ENCODE data around the gene ERMAP. TPM values are rescaled to one million over a fixed set of nuclear protein-coding genes. Genes with fewer than 3 reads are reported as not detected.

Gene ERMAP
- total and polyA plus RNA-seq, 2 donors from 2014 or later, result 5.4 to 13.3 TPM

- Histone ChIP-seq H3K36me3 (ENCODE audit: control insufficient read depth in 2 of 3, insufficient read depth in 3 of 3, low read length in 3 of 3) (no peaks in the 10 kb centered on the region), H3K9ac (ENCODE audit: low read length in 3 of 3) (no peak overlapping the region), H3K9me3 (ENCODE audit: control insufficient read depth in 2 of 3, insufficient read depth in 1 of 3, low read length in 3 of 3) (no peaks in the 10 kb centered on the region), H3K27ac (ENCODE audit: low read depth in 2 of 2, low read length in 2 of 2) (no peak overlapping the region), H3K4me3 (ENCODE audit: low read length in 3 of 3) (no peak overlapping the region), H3K27me3 (ENCODE audit: control insufficient read depth, insufficient read depth, low read length) (no peaks in the 10 kb centered on the region), H3K4me1 (ENCODE audit: control insufficient read depth in 2 of 3, insufficient read depth in 2 of 3, low read depth in 1 of 3, low read length in 3 of 3) (no peaks in the 10 kb centered on the region)
- intact Hi-C loops (cut with DNase I), result no loop called here
- TF ChIP-seq, protein P1, sequence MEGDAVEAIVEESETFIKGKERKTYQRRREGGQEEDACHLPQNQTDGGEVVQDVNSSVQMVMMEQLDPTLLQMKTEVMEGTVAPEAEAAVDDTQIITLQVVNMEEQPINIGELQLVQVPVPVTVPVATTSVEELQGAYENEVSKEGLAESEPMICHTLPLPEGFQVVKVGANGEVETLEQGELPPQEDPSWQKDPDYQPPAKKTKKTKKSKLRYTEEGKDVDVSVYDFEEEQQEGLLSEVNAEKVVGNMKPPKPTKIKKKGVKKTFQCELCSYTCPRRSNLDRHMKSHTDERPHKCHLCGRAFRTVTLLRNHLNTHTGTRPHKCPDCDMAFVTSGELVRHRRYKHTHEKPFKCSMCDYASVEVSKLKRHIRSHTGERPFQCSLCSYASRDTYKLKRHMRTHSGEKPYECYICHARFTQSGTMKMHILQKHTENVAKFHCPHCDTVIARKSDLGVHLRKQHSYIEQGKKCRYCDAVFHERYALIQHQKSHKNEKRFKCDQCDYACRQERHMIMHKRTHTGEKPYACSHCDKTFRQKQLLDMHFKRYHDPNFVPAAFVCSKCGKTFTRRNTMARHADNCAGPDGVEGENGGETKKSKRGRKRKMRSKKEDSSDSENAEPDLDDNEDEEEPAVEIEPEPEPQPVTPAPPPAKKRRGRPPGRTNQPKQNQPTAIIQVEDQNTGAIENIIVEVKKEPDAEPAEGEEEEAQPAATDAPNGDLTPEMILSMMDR (IDR thresholded peaks at IDR 0.05; ENCODE audit: borderline replicate concordance, extremely low read depth, insufficient read depth), result no peak
- no peak for DNase-seq
- FAIRE-seq, result no peak
These were observed 71.2 kb downstream of the ERMAP start for GRCh38 chr1:42888013-42888633.

GRCh38 chr1:42889264-42889663, 72.3 kb downstream of the ERMAP start:
- no peaks in the 10 kb centered on the region for H3K9me3 ChIP-seq (ENCODE audit: control insufficient read depth in 2 of 3, insufficient read depth in 1 of 3, low read length in 3 of 3)
- intact Hi-C loops (cut with DNase I), result no loop called here
- H3K36me3 ChIP-seq (ENCODE audit: control insufficient read depth in 2 of 3, insufficient read depth in 3 of 3, low read length in 3 of 3), result no peaks in the 10 kb centered on the region
- H3K4me3 ChIP-seq (ENCODE audit: low read length in 3 of 3), result no peak overlapping the region
- DNase-seq (no peak), FAIRE-seq (no peak)
- no peak overlapping the region for H3K27ac ChIP-seq (ENCODE audit: low read depth in 2 of 2, low read length in 2 of 2)
- no peak overlapping the region for H3K9ac ChIP-seq (ENCODE audit: low read length in 3 of 3)
- no peaks in the 10 kb centered on the region for H3K27me3 ChIP-seq (ENCODE audit: control insufficient read depth, insufficient read depth, low read length)
- no peaks in the 10 kb centered on the region for H3K4me1 ChIP-seq (ENCODE audit: control insufficient read depth in 2 of 3, insufficient read depth in 2 of 3, low read depth in 1 of 3, low read length in 3 of 3)
- TF ChIP-seq, protein P1 (IDR thresholded peaks at IDR 0.05; ENCODE audit: borderline replicate concordance, extremely low read depth, insufficient read depth), result no peak

GRCh38 chr1:42891465-42892138, 74.7 kb downstream of the ERMAP start:
- H3K4me3 ChIP-seq (ENCODE audit: low read length in 3 of 3), result no peak overlapping the region
- DNase-seq, result no peak
- no peaks in the 10 kb centered on the region for H3K36me3 ChIP-seq (ENCODE audit: control insufficient read depth in 2 of 3, insufficient read depth in 3 of 3, low read length in 3 of 3)
- no peak for FAIRE-seq
- no peaks in the 10 kb centered on the region for H3K4me1 ChIP-seq (ENCODE audit: control insufficient read depth in 2 of 3, insufficient read depth in 2 of 3, low read depth in 1 of 3, low read length in 3 of 3)
- H3K9ac ChIP-seq (ENCODE audit: low read length in 3 of 3), result no peak overlapping the region
- intact Hi-C loops (cut with DNase I), result no loop called here
- no peaks in the 10 kb centered on the region for H3K27me3 ChIP-seq (ENCODE audit: control insufficient read depth, insufficient read depth, low read length)
- no peaks in the 10 kb centered on the region for H3K9me3 ChIP-seq (ENCODE audit: control insufficient read depth in 2 of 3, insufficient read depth in 1 of 3, low read length in 3 of 3)
- TF ChIP-seq, protein P1 (IDR thresholded peaks at IDR 0.05; ENCODE audit: borderline replicate concordance, extremely low read depth, insufficient read depth), result no peak
- H3K27ac ChIP-seq (ENCODE audit: low read depth in 2 of 2, low read length in 2 of 2), result no peak overlapping the region

Other genes with a start within 250 kb of the ERMAP start
- 25.6 TPM for gene PPIH, start 158.7 kb upstream of the ERMAP start, total RNA-seq
- 40.7 TPM for gene PPIH, start 158.7 kb upstream of the ERMAP start, polyA plus RNA-seq (ENCODE audit: insufficient read depth, low read depth, low replicate concordance)
- 395 TPM for gene YBX1, start 134.7 kb upstream of the ERMAP start, total RNA-seq
- 418 TPM for gene YBX1, start 134.7 kb upstream of the ERMAP start, polyA plus RNA-seq (ENCODE audit: insufficient read depth, low read depth, low replicate concordance)
- 23.2 TPM for gene CLDN19, start 76.9 kb upstream of the ERMAP start, total RNA-seq
- gene CLDN19, start 76.9 kb upstream of the ERMAP start, polyA plus RNA-seq (ENCODE audit: insufficient read depth, low read depth, low replicate concordance), result 42.5 TPM
- gene P3H1, start 50.1 kb upstream of the ERMAP start, total RNA-seq, result 29.7 TPM
- 19.0 TPM for gene P3H1, start 50.1 kb upstream of the ERMAP start, polyA plus RNA-seq (ENCODE audit: insufficient read depth, low read depth, low replicate concordance)
- gene C1orf50, start 49.9 kb upstream of the ERMAP start, total RNA-seq, result 7.5 TPM
- 14.6 TPM for gene C1orf50, start 49.9 kb upstream of the ERMAP start, polyA plus RNA-seq (ENCODE audit: insufficient read depth, low read depth, low replicate concordance)
- gene TMEM269, start 32.1 kb upstream of the ERMAP start, total RNA-seq, result 0.22 TPM
- not detected for gene TMEM269, start 32.1 kb upstream of the ERMAP start, polyA plus RNA-seq (ENCODE audit: insufficient read depth, low read depth, low replicate concordance)
- 15.5 TPM for gene SVBP, start 275 bp downstream of the ERMAP start, total RNA-seq
- gene SVBP, start 275 bp downstream of the ERMAP start, polyA plus RNA-seq (ENCODE audit: insufficient read depth, low read depth, low replicate concordance), result 36.8 TPM
- gene ZNF691, start 29.5 kb downstream of the ERMAP start, total RNA-seq, result 11.7 TPM
- 17.3 TPM for gene ZNF691, start 29.5 kb downstream of the ERMAP start, polyA plus RNA-seq (ENCODE audit: insufficient read depth, low read depth, low replicate concordance)
- gene SLC2A1, start 141.7 kb downstream of the ERMAP start, total RNA-seq, result 55.9 TPM
- gene SLC2A1, start 141.7 kb downstream of the ERMAP start, polyA plus RNA-seq (ENCODE audit: insufficient read depth, low read depth, low replicate concordance), result 28.6 TPM